ENCODE measurements around the gene SAMD1. TPM values are rescaled to one million over a fixed set of nuclear protein-coding genes. Genes with fewer than 3 reads are reported as not detected.

The SAMD1 gene
- total and polyA plus RNA-seq, 9 of the 15 experiments (the other 6 are each of a cell fraction or from before 2014, with no cell fraction given): 2.9 to 96.0 (median 43.5) TPM

DNA sequence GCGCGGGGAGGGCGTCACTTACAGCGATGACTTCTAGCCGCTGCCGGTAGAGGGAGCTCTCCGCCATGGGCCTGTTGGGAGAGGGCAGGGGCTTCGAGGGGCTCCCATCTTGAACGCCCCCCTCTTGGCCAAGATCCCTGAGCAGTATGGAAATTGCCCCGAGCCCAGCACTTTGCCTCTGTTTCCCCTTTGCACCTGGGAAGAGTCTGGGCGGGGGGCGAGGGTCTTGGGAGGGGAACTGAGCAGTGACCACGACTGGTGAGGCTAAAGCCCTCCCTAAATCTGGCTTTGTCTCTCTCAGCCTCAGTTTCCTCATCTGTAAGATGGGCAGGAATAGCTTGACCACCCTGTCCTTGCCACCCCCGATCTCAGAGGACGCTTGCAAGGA, 31.5 kb downstream of the SAMD1 start (continued):
- TF ChIP-seq RREB1 (CRISPR knock-in tag; IDR thresholded peaks at IDR 0.05) (no peak), POLR2H (tag; IDR thresholded peaks at IDR 0.05; ENCODE audit: low read depth) (no peak), TGIF2 (CRISPR knock-in tag; IDR thresholded peaks at IDR 0.05) (no peak), NR2F6 (CRISPR knock-in tag; IDR thresholded peaks at IDR 0.05) (no peak), CREB1 (IDR thresholded peaks at IDR 0.05) (no peak), CREB1 (CRISPR knock-in tag; IDR thresholded peaks at IDR 0.05) (peak; percentile 41; the same call in 1 of the 2 replicates), RAD21 (CRISPR knock-in tag; conservative IDR thresholded peaks at IDR 0.05 in 1 of 2, IDR thresholded peaks at IDR 0.05 in 1 of 2) (peak in 1 of 2 experiments; percentile 37; a peak in 2 of 4 replicates), ZNF785 (CRISPR knock-in tag; IDR thresholded peaks at IDR 0.05) (no peak), SREBF2 (CRISPR knock-in tag; IDR thresholded peaks at IDR 0.05) (no peak), ZNF699 (CRISPR knock-in tag; IDR thresholded peaks at IDR 0.05; ENCODE audit: insufficient replicate concordance) (no peak), ETV6 (IDR thresholded peaks at IDR 0.05; ENCODE audit: borderline replicate concordance in 1 of 2, low read depth in 2 of 2, low read length in 1 of 2) (no peak), ETV6 (CRISPR knock-in tag; IDR thresholded peaks at IDR 0.05; ENCODE audit: borderline replicate concordance) (no peak), ZNF436 (CRISPR knock-in tag; IDR thresholded peaks at IDR 0.05) (no peak), MAX (CRISPR knock-in tag; IDR thresholded peaks at IDR 0.05) (no peak), NCOA2 (IDR thresholded peaks at IDR 0.05; ENCODE audit: partially characterized antibody in 2 of 2) (no peak), THAP7 (CRISPR knock-in tag; IDR thresholded peaks at IDR 0.05) (no peak), HNRNPL (IDR thresholded peaks at IDR 0.05; ENCODE audit: low read depth, low read length) (no peak)
- TF ChIP-seq, protein P1, sequence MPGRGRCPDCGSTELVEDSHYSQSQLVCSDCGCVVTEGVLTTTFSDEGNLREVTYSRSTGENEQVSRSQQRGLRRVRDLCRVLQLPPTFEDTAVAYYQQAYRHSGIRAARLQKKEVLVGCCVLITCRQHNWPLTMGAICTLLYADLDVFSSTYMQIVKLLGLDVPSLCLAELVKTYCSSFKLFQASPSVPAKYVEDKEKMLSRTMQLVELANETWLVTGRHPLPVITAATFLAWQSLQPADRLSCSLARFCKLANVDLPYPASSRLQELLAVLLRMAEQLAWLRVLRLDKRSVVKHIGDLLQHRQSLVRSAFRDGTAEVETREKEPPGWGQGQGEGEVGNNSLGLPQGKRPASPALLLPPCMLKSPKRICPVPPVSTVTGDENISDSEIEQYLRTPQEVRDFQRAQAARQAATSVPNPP (IDR thresholded peaks at IDR 0.05; ENCODE audit: borderline replicate concordance, insufficient read depth, insufficient read length): no peak
- TF ChIP-seq, protein P2, sequence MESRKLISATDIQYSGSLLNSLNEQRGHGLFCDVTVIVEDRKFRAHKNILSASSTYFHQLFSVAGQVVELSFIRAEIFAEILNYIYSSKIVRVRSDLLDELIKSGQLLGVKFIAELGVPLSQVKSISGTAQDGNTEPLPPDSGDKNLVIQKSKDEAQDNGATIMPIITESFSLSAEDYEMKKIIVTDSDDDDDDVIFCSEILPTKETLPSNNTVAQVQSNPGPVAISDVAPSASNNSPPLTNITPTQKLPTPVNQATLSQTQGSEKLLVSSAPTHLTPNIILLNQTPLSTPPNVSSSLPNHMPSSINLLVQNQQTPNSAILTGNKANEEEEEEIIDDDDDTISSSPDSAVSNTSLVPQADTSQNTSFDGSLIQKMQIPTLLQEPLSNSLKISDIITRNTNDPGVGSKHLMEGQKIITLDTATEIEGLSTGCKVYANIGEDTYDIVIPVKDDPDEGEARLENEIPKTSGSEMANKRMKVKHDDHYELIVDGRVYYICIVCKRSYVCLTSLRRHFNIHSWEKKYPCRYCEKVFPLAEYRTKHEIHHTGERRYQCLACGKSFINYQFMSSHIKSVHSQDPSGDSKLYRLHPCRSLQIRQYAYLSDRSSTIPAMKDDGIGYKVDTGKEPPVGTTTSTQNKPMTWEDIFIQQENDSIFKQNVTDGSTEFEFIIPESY (CRISPR knock-in tag; IDR thresholded peaks at IDR 0.05): no peak
